Peyer's patch (tissue), 4 donors: ENCODE measurements around the gene CDH8.

Experiments used
- POLR2A ChIP-seq, 2 donors: fragments of 450-650 bp; IDR thresholded peaks; one replicate each; pipeline ENCODE4 v1.5.1; 2017; ENCODE audit warnings: antibody characterized with exemption in 2 of 2, mild to moderate bottlenecking in 2 of 2, moderate library complexity in 2 of 2
- TF ChIP-seq, protein P1 (sequence below), 6 experiments: fragments of 450-650 bp in 4 of 6; fragments of 200-600 bp in 2 of 6; sonication (generic) in 1 of 6; IDR thresholded peaks; one replicate each; pipeline ENCODE4 v1.5.1; 2017 to 2019; ENCODE audit warnings: antibody characterized with exemption in 6 of 6, mild to moderate bottlenecking in 3 of 6, moderate library complexity in 1 of 6

DNA sequence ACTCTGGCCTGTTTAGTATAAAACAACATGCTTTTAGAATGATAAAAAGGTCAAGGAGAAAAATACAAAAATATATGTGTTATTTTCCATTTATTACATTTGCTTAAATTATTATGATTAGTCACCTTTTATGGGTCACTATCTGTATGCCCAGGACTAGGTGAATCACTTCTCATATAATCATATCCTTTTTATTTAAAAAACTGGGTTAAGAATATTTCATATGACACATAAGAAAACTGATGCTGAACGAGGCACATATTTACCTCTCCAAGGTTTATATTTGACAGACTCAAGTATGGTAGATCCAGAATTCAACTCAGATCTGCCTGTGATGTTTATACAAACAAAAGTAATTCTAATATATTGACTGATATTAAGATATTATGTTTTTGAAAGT, 134.5 kb downstream of the CDH8 start:
- TF ChIP-seq POLR2A (IDR thresholded peaks at IDR 0.05) = no peak
- TF ChIP-seq, protein P1, sequence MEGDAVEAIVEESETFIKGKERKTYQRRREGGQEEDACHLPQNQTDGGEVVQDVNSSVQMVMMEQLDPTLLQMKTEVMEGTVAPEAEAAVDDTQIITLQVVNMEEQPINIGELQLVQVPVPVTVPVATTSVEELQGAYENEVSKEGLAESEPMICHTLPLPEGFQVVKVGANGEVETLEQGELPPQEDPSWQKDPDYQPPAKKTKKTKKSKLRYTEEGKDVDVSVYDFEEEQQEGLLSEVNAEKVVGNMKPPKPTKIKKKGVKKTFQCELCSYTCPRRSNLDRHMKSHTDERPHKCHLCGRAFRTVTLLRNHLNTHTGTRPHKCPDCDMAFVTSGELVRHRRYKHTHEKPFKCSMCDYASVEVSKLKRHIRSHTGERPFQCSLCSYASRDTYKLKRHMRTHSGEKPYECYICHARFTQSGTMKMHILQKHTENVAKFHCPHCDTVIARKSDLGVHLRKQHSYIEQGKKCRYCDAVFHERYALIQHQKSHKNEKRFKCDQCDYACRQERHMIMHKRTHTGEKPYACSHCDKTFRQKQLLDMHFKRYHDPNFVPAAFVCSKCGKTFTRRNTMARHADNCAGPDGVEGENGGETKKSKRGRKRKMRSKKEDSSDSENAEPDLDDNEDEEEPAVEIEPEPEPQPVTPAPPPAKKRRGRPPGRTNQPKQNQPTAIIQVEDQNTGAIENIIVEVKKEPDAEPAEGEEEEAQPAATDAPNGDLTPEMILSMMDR (IDR thresholded peaks at IDR 0.05) = no peak
